Neural cell (in vitro differentiated cells): Measurements from ENCODE around the gene GABRG3. TPM values are rescaled to one million over a fixed set of nuclear protein-coding genes. Genes with fewer than 3 reads are reported as not detected.

ENCODE experiments used
- H2AFZ ChIP-seq: fragments of 200-600, 300-800 bp; sonication (generic), shearing (Covaris generic); 2 replicates; pipeline ENCODE4 v1.6.0; 2014; ENCODE audit warnings: low read depth, mild to moderate bottlenecking, antibody characterized with exemption, low read length, moderate library complexity
- H3F3A ChIP-seq: fragments of 200-600 bp; shearing (Covaris generic); 2 replicates; pipeline ENCODE4 v1.6.1; 2016; ENCODE audit warnings: mild to moderate bottlenecking, moderate library complexity, mixed read lengths, antibody characterized with exemption, low read length; ENCODE audit not compliant: insufficient read depth, poor library complexity, severe bottlenecking
- H3K27ac ChIP-seq: fragments of 200-600, 300-800 bp; sonication (generic), shearing (Covaris generic); 2 replicates; pipeline ENCODE4 v1.5.1; 2014; ENCODE audit warnings: mild to moderate bottlenecking, low read length, moderate library complexity
- H3K27me3 ChIP-seq: fragments of 300-800, 200-600 bp; sonication (generic), shearing (Covaris generic); 2 replicates; pipeline ENCODE4 v1.6.0; 2014; ENCODE audit warnings: mild to moderate bottlenecking, low read depth, low read length, moderate library complexity; ENCODE audit not compliant: insufficient read depth
- H3K36me3 ChIP-seq: fragments of 300-800, 200-600 bp; sonication (generic), shearing (Covaris generic); 2 replicates; pipeline ENCODE4 v1.5.1; 2014; ENCODE audit warnings: mild to moderate bottlenecking, antibody characterized with exemption, low read length, moderate library complexity; ENCODE audit not compliant: insufficient read depth
- H3K4me2 ChIP-seq: fragments of 300-800, 200-600 bp; sonication (generic), shearing (Covaris generic); 2 replicates; pipeline ENCODE4 v1.6.0; 2014; ENCODE audit warnings: mild to moderate bottlenecking, low read length
- H3K4me3 ChIP-seq: fragments of 300-800, 200-600 bp; sonication (generic), shearing (Covaris generic); 2 replicates; pipeline ENCODE4 v1.5.1; 2014; ENCODE audit warnings: mild to moderate bottlenecking, low read length, moderate library complexity
- H3K79me2 ChIP-seq: fragments of 200-600 bp; shearing (Covaris generic); replicated peaks from 2 replicates; pipeline ENCODE4 v1.6.0; 2014; ENCODE audit warnings: mild to moderate bottlenecking, low read length, moderate library complexity; ENCODE audit not compliant: insufficient read depth
- H3K9ac ChIP-seq: fragments of 300-800, 200-600 bp; sonication (generic), shearing (Covaris generic); 2 replicates; pipeline ENCODE4 v1.6.1; 2016; ENCODE audit warnings: mild to moderate bottlenecking, low read length, mixed read lengths
- H3K9me2 ChIP-seq: fragments of 200-600 bp; shearing (Covaris generic); 2 replicates; pipeline ENCODE4 v1.6.1; 2016; ENCODE audit warnings: mild to moderate bottlenecking, low read length, mixed read lengths; ENCODE audit not compliant: insufficient read depth
- H3K9me3 ChIP-seq: fragments of 200-600, 300-800 bp; sonication (generic), shearing (Covaris generic); 2 replicates; pipeline ENCODE4 v1.6.1; 2016; ENCODE audit warnings: mild to moderate bottlenecking, mixed run types, low read length, moderate library complexity, mixed read lengths
- H4K20me1 ChIP-seq: fragments of 200-600 bp; shearing (Covaris generic); 2 replicates; pipeline ENCODE4 v1.6.1; 2016; ENCODE audit warnings: mild to moderate bottlenecking, mixed run types; ENCODE audit not compliant: insufficient read depth
- EP300 ChIP-seq: fragments of 450-650 bp; conservative IDR thresholded peaks from 2 replicates; pipeline ENCODE4 v1.6.1; 2014; ENCODE audit warnings: antibody characterized with exemption, mild to moderate bottlenecking, moderate library complexity; ENCODE audit not compliant: poor library complexity, severe bottlenecking
- EZH2 ChIP-seq: fragments of 200-600, 300-800 bp; shearing (Covaris generic), sonication (generic); IDR thresholded peaks from 2 replicates; pipeline ENCODE4 v1.6.1; 2014; ENCODE audit warnings: antibody characterized with exemption, low read length, borderline replicate concordance, mild to moderate bottlenecking; ENCODE audit not compliant: insufficient read depth, poor library complexity, severe bottlenecking
- MXI1 ChIP-seq: fragments of 450-650 bp; conservative IDR thresholded peaks from 2 replicates; pipeline ENCODE4 v1.6.1; 2014; ENCODE audit warnings: antibody characterized with exemption, mild to moderate bottlenecking; ENCODE audit not compliant: poor library complexity, severe bottlenecking
- POLR2AphosphoS5 ChIP-seq: IDR thresholded peaks from 2 replicates; pipeline ENCODE4 v1.6.1; 2012
- RAD21 ChIP-seq: fragments of 450-650 bp; conservative IDR thresholded peaks from 2 replicates; pipeline ENCODE4 v1.6.1; 2014; ENCODE audit warnings: antibody characterized with exemption, mild to moderate bottlenecking, moderate library complexity
- SMC3 ChIP-seq: fragments of 450-650 bp; conservative IDR thresholded peaks from 2 replicates; pipeline ENCODE4 v1.6.1; 2014; ENCODE audit warnings: antibody characterized with exemption, mild to moderate bottlenecking, moderate library complexity; ENCODE audit not compliant: poor library complexity
- TAF1 ChIP-seq: IDR thresholded peaks from 2 replicates; pipeline ENCODE4 v1.6.1; 2012; ENCODE audit warnings: low read depth
- polyA plus RNA-seq: library from polyadenylated mRNA; depleted of rRNA; stranded (reverse); fragments of >200 nt; gene quantifications from 2 replicates; pipeline ENCODE4 v1.2.3, GENCODE V29; 2014
- TF ChIP-seq, protein P1 (sequence below): fragments of 450-650 bp; IDR thresholded peaks from 2 replicates; pipeline ENCODE4 v1.5.1; 2014; ENCODE audit warnings: antibody characterized with exemption, mild to moderate bottlenecking, moderate library complexity; ENCODE audit not compliant: poor library complexity, severe bottlenecking
- TF ChIP-seq, protein P2 (sequence below): IDR thresholded peaks from 2 replicates; pipeline ENCODE4 v1.6.1; 2012; ENCODE audit warnings: borderline replicate concordance

The GABRG3 gene
- polyA plus RNA-seq, 1 donor from 2014 or later = 1.2 TPM

DNA sequence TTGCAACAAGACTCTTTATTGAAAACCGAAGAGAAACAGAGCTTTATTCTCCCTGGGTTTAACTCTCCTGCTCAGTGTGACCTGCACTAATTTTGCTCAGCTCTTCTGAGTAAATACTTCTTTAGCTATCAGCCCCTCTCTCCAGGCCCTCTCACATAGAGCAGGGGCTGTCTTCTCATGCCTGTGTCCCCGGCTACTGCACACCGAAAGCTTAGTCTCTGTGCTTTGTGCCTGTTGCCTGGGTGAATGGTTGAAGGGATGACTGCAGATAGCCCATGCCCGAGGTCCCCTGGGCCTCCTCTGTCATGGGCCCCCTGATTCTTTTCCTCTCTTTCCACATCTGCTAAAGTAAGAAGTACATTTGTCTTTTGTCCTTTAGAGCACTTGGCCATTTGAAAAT is 195.9 kb downstream of the GABRG3 start:
- Histone ChIP-seq H3K4me3 (no peak overlapping the region), H3K27me3 (no peaks in the 10 kb centered on the region), H3K4me2 (no peak overlapping the region), H3K79me2 (no peaks in the 10 kb centered on the region), H3K27ac (no peak overlapping the region), H3K9me2 (no peaks in the 10 kb centered on the region), H4K20me1 (no peaks in the 10 kb centered on the region), H3K36me3 (no peaks in the 10 kb centered on the region), H3K9ac (no peak overlapping the region), H3K9me3 (no peaks in the 10 kb centered on the region), H2AFZ (no peak overlapping the region), H3F3A (no peaks in the 10 kb centered on the region)
- TF ChIP-seq, protein P1, sequence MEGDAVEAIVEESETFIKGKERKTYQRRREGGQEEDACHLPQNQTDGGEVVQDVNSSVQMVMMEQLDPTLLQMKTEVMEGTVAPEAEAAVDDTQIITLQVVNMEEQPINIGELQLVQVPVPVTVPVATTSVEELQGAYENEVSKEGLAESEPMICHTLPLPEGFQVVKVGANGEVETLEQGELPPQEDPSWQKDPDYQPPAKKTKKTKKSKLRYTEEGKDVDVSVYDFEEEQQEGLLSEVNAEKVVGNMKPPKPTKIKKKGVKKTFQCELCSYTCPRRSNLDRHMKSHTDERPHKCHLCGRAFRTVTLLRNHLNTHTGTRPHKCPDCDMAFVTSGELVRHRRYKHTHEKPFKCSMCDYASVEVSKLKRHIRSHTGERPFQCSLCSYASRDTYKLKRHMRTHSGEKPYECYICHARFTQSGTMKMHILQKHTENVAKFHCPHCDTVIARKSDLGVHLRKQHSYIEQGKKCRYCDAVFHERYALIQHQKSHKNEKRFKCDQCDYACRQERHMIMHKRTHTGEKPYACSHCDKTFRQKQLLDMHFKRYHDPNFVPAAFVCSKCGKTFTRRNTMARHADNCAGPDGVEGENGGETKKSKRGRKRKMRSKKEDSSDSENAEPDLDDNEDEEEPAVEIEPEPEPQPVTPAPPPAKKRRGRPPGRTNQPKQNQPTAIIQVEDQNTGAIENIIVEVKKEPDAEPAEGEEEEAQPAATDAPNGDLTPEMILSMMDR = no peak
- no peak for TF ChIP-seq EZH2
- TF ChIP-seq EP300 = no peak
- TF ChIP-seq MXI1 = no peak
- TF ChIP-seq TAF1 = no peak
- no peak for TF ChIP-seq RAD21
- TF ChIP-seq, protein P2, sequence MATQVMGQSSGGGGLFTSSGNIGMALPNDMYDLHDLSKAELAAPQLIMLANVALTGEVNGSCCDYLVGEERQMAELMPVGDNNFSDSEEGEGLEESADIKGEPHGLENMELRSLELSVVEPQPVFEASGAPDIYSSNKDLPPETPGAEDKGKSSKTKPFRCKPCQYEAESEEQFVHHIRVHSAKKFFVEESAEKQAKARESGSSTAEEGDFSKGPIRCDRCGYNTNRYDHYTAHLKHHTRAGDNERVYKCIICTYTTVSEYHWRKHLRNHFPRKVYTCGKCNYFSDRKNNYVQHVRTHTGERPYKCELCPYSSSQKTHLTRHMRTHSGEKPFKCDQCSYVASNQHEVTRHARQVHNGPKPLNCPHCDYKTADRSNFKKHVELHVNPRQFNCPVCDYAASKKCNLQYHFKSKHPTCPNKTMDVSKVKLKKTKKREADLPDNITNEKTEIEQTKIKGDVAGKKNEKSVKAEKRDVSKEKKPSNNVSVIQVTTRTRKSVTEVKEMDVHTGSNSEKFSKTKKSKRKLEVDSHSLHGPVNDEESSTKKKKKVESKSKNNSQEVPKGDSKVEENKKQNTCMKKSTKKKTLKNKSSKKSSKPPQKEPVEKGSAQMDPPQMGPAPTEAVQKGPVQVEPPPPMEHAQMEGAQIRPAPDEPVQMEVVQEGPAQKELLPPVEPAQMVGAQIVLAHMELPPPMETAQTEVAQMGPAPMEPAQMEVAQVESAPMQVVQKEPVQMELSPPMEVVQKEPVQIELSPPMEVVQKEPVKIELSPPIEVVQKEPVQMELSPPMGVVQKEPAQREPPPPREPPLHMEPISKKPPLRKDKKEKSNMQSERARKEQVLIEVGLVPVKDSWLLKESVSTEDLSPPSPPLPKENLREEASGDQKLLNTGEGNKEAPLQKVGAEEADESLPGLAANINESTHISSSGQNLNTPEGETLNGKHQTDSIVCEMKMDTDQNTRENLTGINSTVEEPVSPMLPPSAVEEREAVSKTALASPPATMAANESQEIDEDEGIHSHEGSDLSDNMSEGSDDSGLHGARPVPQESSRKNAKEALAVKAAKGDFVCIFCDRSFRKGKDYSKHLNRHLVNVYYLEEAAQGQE = no peak
- TF ChIP-seq SMC3 = no peak

DNA sequence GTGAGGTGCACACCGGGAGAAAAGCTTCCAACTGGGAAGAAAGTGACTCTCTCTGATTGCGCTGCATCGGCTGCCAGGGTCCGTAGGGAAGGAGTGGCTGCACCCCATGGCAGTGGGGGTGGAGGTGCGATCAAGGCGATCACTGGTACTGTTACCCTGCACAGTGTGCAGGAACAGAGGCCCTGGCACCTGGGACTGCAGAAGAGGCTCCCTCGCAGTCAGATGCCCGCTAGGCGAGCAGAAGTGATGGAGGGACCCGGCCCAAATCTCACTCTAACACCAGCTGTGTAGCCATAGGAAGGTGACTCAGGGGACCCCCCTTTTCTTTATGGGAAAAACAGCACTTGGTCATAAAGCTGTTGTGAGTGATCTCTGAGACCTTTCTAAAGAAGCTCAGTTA is 196.8 kb downstream of the GABRG3 start:
- TF ChIP-seq EZH2 = no peak
- TF ChIP-seq EP300 = no peak
- TF ChIP-seq, protein P2 = no peak
- TF ChIP-seq, protein P1 = no peak
- no peak for TF ChIP-seq TAF1
- no peak for TF ChIP-seq RAD21
- no peak for TF ChIP-seq MXI1
- TF ChIP-seq SMC3 = no peak
- TF ChIP-seq POLR2AphosphoS5 = no peak
- no peak overlapping the region for H3K4me3 ChIP-seq
- H3K4me2 ChIP-seq = no peak overlapping the region
- no peak overlapping the region for H2AFZ ChIP-seq
- H3K79me2 ChIP-seq = no peaks in the 10 kb centered on the region
- H3K27ac ChIP-seq = no peak overlapping the region
- H3K9ac ChIP-seq = no peak overlapping the region
- no peaks in the 10 kb centered on the region for H3K36me3 ChIP-seq
- no peaks in the 10 kb centered on the region for H3K9me3 ChIP-seq
- H3F3A ChIP-seq = no peaks in the 10 kb centered on the region
- no peaks in the 10 kb centered on the region for H3K9me2 ChIP-seq
- no peaks in the 10 kb centered on the region for H4K20me1 ChIP-seq
- H3K27me3 ChIP-seq = no peaks in the 10 kb centered on the region
